ENCODE measurements around the gene NDFIP1.

NDFIP1 gene

GRCh38 chr5:142192286-142193113 is 83.9 kb downstream of the NDFIP1 start:
- no peak for DNase-seq

- DNase-seq = no peak
Observed at GRCh38 chr5:142193114-142193428, 84.5 kb downstream of the NDFIP1 start.

GRCh38 chr5:142197098-142197497 is 88.5 kb downstream of the NDFIP1 start:
- peak; percentile 41 for DNase-seq

GRCh38 chr5:142197781-142198180 is 89.2 kb downstream of the NDFIP1 start:
- DNase-seq = no peak

GRCh38 chr5:142199388-142199787 is 90.8 kb downstream of the NDFIP1 start:
- no peak for DNase-seq

- DNase-seq = no peak
Observed at GRCh38 chr5:142200387-142200786, 91.8 kb downstream of the NDFIP1 start.

- DNase-seq = peak; percentile 92
Observed at GRCh38 chr5:142201471-142201887, 92.9 kb downstream of the NDFIP1 start.

GRCh38 chr5:142202282-142202681 is 93.7 kb downstream of the NDFIP1 start:
- peak; percentile 57 for DNase-seq
